Measurements from ENCODE around the gene SRGAP2B. TPM values are rescaled to one million over a fixed set of nuclear protein-coding genes. Genes with fewer than 3 reads are reported as not detected.
"Not testable (repeated sequence)": the region's sequence is repeated elsewhere in the genome, so short reads cannot be mapped to it uniquely, and the experiment has no call there.

SRGAP2B gene
- total RNA-seq, 4 donors from 2014 or later: 11.8 to 44.6 (median 20.3) TPM

DNA sequence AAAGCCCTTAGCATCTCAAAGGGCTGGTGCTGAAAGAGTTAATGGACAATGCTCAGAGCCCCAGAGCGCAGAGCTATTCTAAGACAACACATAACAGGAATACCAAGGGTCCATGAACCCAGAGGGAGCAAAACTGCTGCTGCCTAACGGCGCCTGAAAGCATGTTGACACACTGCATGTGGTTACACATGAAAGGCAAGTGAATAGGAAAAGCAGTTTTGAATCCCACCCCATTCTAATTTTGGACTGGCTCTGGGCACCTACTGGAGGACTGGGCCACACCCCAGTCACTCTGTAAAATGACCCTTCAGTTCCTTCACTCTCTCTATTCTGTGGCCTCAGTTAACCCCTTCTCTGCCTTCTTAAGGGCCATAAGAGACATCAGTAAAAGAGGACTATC lies 123.2 kb downstream of the SRGAP2B start:
- not testable (repeated sequence) for H3K36me3 ChIP-seq

GRCh38 chr1:144966488-144966887 lies 128.6 kb downstream of the SRGAP2B start:
- intact Hi-C loops (cut with DNase I); H3K4me3 ChIP-seq; H3K36me3 ChIP-seq; H3K4me1 ChIP-seq; H3K27ac ChIP-seq (replicated peaks in 1 of 4); H3K27me3 ChIP-seq; H3K9me3 ChIP-seq; DNase-seq (ENCODE audit: extremely low spot score): not testable (repeated sequence)
- 90% methylated on average over 3 of the region's 3 CpGs for WGBS

More for the DNA sequence above, 123.2 kb downstream of the SRGAP2B start:
- H3K27me3 ChIP-seq; H3K9me3 ChIP-seq; H3K4me3 ChIP-seq; H3K4me1 ChIP-seq; H3K27ac ChIP-seq (replicated peaks in 1 of 4); intact Hi-C loops (cut with DNase I); DNase-seq (ENCODE audit: extremely low spot score): not testable (repeated sequence)
- WGBS: no CpG with 5 or more reads among the region's 3 CpGs

DNA sequence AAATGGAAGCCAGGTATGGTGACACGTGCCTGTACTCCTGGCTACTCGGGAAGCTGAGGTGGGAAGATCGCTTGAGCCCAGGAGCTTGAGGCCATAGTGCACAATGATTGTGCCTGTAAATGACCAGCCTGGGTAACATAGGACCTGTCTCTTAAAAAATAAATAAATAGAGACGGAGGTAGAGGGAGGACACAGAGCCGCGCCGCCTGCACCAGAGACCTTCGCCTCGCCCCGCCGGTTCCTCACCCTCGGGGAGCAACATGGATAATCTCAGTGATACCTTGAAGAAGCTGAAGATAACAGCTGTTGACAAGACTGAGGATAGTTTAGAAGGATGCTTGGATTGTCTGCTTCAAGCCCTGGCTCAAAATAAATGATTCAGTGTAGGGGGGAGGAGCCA lies 130.4 kb downstream of the SRGAP2B start:
- WGBS: no CpG with 5 or more reads among the region's 12 CpGs
- H3K4me3 ChIP-seq; H3K27me3 ChIP-seq; DNase-seq (ENCODE audit: extremely low spot score); H3K9me3 ChIP-seq; intact Hi-C loops (cut with DNase I); H3K4me1 ChIP-seq; H3K36me3 ChIP-seq; H3K27ac ChIP-seq (replicated peaks in 1 of 4): not testable (repeated sequence)

- DNase-seq (ENCODE audit: extremely low spot score); H3K9me3 ChIP-seq; H3K27me3 ChIP-seq; H3K27ac ChIP-seq (replicated peaks in 1 of 4); H3K4me1 ChIP-seq; H3K4me3 ChIP-seq; H3K36me3 ChIP-seq; intact Hi-C loops (cut with DNase I): not testable (repeated sequence)
- 100% methylated on average over 1 of the region's 1 CpG for WGBS
These were observed 130.9 kb downstream of the SRGAP2B start for GRCh38 chr1:144964186-144964585.

GRCh38 chr1:144963571-144963970 lies 131.6 kb downstream of the SRGAP2B start:
- 63% methylated on average over 2 of the region's 3 CpGs for WGBS

GRCh38 chr1:144961604-144962583 lies 133.2 kb downstream of the SRGAP2B start:
- H3K27ac ChIP-seq (replicated peaks in 1 of 4); DNase-seq (ENCODE audit: extremely low spot score); intact Hi-C loops (cut with DNase I); H3K27me3 ChIP-seq; H3K4me3 ChIP-seq; H3K36me3 ChIP-seq; H3K9me3 ChIP-seq; H3K4me1 ChIP-seq: not testable (repeated sequence)
- WGBS: no CpG with 5 or more reads among the region's 9 CpGs

More at GRCh38 chr1:144963571-144963970, 131.6 kb downstream of the SRGAP2B start:
- H3K27ac ChIP-seq (replicated peaks in 1 of 4); H3K36me3 ChIP-seq; H3K4me3 ChIP-seq; H3K4me1 ChIP-seq; DNase-seq (ENCODE audit: extremely low spot score); H3K9me3 ChIP-seq; intact Hi-C loops (cut with DNase I); H3K27me3 ChIP-seq: not testable (repeated sequence)

DNA sequence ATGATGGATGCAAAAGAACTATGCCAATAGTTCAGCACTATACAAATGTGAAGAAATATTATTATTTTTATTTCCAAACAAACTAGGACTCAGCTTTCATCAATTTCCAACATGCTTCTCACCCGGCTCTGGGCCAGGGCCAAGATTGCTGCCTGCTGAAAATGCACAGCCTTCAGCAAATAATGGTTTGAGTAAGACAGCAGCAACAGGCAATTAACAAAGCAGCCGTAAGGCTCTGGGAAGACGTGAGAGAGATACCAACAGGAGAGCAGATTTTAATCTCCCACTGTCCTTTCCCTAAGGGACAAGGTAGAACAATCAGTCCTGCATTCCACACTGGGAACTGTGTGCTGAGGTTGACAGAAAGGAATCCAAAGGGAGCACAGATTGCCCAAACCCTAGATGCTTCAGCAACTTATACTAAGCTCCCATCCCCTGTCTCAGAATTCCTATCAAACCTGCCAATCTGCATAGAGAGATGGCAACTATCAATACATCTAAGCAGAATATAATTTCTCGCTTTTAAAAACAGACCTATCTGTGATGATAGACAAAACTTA lies 134.1 kb downstream of the SRGAP2B start:
- H3K36me3 ChIP-seq; DNase-seq (ENCODE audit: extremely low spot score); H3K27me3 ChIP-seq; H3K9me3 ChIP-seq; intact Hi-C loops (cut with DNase I); H3K27ac ChIP-seq (replicated peaks in 1 of 4); H3K4me1 ChIP-seq; H3K4me3 ChIP-seq: not testable (repeated sequence)
- WGBS: no CpG with 5 or more reads among the region's 4 CpGs

DNA sequence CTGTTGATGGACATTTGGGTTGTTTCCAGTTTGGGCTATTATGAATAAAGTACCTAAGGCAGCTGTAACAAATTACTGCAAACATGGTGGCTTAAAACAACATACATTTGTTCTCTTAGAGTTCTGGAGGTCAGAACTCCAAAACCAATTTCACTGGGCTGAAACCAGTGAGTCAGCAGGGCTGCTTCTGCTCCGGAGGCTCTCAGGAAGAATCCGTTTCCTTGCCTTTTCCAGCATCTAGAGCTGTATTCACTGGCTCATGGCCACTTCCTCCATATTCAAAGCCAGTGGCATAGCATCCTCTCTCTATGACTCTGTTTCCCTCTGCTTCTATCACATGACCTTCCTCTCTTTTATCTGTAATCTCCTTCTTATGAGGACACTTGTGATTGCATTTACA lies 146.7 kb downstream of the SRGAP2B start:
- H3K9me3 ChIP-seq; intact Hi-C loops (cut with DNase I); H3K36me3 ChIP-seq; H3K27me3 ChIP-seq; DNase-seq (ENCODE audit: extremely low spot score); H3K4me1 ChIP-seq; H3K4me3 ChIP-seq; H3K27ac ChIP-seq (replicated peaks in 1 of 4): not testable (repeated sequence)
- no CpG with 5 or more reads among the region's 2 CpGs for WGBS

DNA sequence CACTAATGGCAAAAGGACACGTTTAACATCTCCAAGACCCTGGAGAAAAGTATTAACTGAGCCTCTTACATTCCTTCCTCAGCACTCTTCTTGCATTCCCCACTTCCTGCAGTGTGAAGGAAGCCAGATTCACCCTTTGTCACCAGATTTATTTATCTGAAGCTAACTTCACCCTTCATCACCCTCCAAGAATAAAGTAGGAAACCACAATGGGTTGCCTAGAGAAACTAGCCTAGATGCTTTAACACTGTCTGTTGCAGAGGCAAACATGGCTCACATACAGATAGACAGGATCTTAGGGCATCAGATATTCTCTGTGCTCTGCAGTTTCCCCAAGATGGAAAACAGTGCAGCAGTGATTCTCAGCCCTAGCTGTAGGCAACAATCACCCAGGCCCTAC lies 147.6 kb downstream of the SRGAP2B start:
- 75% methylated on average over 1 of the region's 1 CpG for WGBS
- intact Hi-C loops (cut with DNase I): not testable (repeated sequence)

GRCh38 chr1:144946525-144947480 lies 148.3 kb downstream of the SRGAP2B start:
- H3K36me3 ChIP-seq; intact Hi-C loops (cut with DNase I); H3K4me1 ChIP-seq; H3K4me3 ChIP-seq; H3K9me3 ChIP-seq; H3K27ac ChIP-seq (replicated peaks in 1 of 4); DNase-seq (ENCODE audit: extremely low spot score); H3K27me3 ChIP-seq: not testable (repeated sequence)
- WGBS: no CpG with 5 or more reads among the region's 8 CpGs

More for the DNA sequence above, 147.6 kb downstream of the SRGAP2B start:
- not testable (repeated sequence) for DNase-seq (ENCODE audit: extremely low spot score); H3K4me1 ChIP-seq; H3K27ac ChIP-seq (replicated peaks in 1 of 4); H3K27me3 ChIP-seq; H3K36me3 ChIP-seq; H3K4me3 ChIP-seq; H3K9me3 ChIP-seq

GRCh38 chr1:144941710-144942109 lies 153.4 kb downstream of the SRGAP2B start:
- H3K4me1 ChIP-seq; H3K27ac ChIP-seq (replicated peaks in 1 of 4); intact Hi-C loops (cut with DNase I); H3K4me3 ChIP-seq; H3K36me3 ChIP-seq; H3K9me3 ChIP-seq; H3K27me3 ChIP-seq; DNase-seq (ENCODE audit: extremely low spot score): not testable (repeated sequence)
- WGBS: no CpG with 5 or more reads among the region's 1 CpG

DNA sequence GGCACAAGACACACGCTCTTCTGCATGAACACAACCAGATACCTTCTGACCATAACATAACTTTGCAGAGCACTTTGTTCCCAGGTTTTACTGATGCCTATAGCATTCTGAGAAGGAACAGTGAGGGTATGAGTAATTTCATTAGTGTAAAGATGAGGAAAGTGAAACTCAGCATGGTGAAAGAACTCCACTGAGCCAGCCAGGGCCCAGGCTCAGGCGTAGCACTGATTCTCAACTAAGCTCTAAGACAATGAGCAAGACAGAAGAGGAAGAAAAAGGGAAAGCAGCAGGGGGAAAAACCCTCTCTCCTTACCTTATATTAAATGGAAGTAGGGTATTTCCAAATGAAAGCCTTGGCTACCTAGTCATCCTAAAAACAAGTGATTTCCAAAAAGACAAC lies 155.1 kb downstream of the SRGAP2B start:
- H3K27me3 ChIP-seq; DNase-seq (ENCODE audit: extremely low spot score); intact Hi-C loops (cut with DNase I); H3K4me3 ChIP-seq; H3K27ac ChIP-seq (replicated peaks in 1 of 4); H3K4me1 ChIP-seq; H3K9me3 ChIP-seq; H3K36me3 ChIP-seq: not testable (repeated sequence)
- no CpG with 5 or more reads among the region's 2 CpGs for WGBS

Data from esophagus muscularis mucosa (tissue), 4 donors.